Peyer's patch (tissue), 4 donors: ENCODE data around the gene OS9. TPM values are rescaled to one million over a fixed set of nuclear protein-coding genes. Genes with fewer than 3 reads are reported as not detected.
A peak's percentile ranks its signal among the peaks of the same experiment; 100 is the strongest.

Source experiments
- DNase-seq, 3 donors: peaks; one replicate each; pipeline ENCODE4 v3.0.0-alpha.2; 2017 to 2019
- H3K27ac ChIP-seq, 4 donors: fragments of 200-600 bp; sonication (generic); one replicate each; pipeline ENCODE4 v1.5.1; 2016 to 2019
- H3K27me3 ChIP-seq, 2 donors: fragments of 200-600 bp; sonication (generic); one replicate each; pipeline ENCODE4 v1.5.1; 2019
- H3K36me3 ChIP-seq, 3 donors: fragments of 200-600 bp; sonication (generic); one replicate each; pipeline ENCODE4 v1.5.1; 2016 to 2019
- H3K4me1 ChIP-seq, 4 donors: fragments of 200-600 bp; sonication (generic); one replicate each; pipeline ENCODE4 v1.5.1; 2016 to 2019
- H3K4me3 ChIP-seq, 4 donors: fragments of 200-600 bp; sonication (generic); 1 replicate in 3 of 4; 2 replicates in 1 of 4; pipeline ENCODE4 v1.5.1; 2016 to 2019; ENCODE audit warnings: mild to moderate bottlenecking in 1 of 4
- H3K9me3 ChIP-seq, 4 donors: fragments of 200-600 bp; sonication (generic); one replicate each; pipeline ENCODE4 v1.5.1; 2016 to 2019; ENCODE audit warnings: mild to moderate bottlenecking in 1 of 4
- POLR2A ChIP-seq, 2 donors: fragments of 450-650 bp; IDR thresholded peaks; one replicate each; pipeline ENCODE4 v1.5.1; 2017; ENCODE audit warnings: antibody characterized with exemption in 2 of 2, mild to moderate bottlenecking in 2 of 2, moderate library complexity in 2 of 2
- total RNA-seq, 4 donors: library from RNA; depleted of rRNA; stranded (reverse); fragments of >200 nt; gene quantifications; one replicate each; pipeline ENCODE4 v1.1.0, GENCODE V29; 2016
- TF ChIP-seq, protein P1 (sequence below), 6 experiments: fragments of 450-650 bp in 4 of 6; fragments of 200-600 bp in 2 of 6; sonication (generic) in 1 of 6; IDR thresholded peaks; one replicate each; pipeline ENCODE4 v1.5.1; 2017 to 2019; ENCODE audit warnings: antibody characterized with exemption in 6 of 6, mild to moderate bottlenecking in 3 of 6, moderate library complexity in 1 of 6

Gene OS9
- total RNA-seq, 4 donors from 2014 or later = 275 to 353 (median 292) TPM

DNA sequence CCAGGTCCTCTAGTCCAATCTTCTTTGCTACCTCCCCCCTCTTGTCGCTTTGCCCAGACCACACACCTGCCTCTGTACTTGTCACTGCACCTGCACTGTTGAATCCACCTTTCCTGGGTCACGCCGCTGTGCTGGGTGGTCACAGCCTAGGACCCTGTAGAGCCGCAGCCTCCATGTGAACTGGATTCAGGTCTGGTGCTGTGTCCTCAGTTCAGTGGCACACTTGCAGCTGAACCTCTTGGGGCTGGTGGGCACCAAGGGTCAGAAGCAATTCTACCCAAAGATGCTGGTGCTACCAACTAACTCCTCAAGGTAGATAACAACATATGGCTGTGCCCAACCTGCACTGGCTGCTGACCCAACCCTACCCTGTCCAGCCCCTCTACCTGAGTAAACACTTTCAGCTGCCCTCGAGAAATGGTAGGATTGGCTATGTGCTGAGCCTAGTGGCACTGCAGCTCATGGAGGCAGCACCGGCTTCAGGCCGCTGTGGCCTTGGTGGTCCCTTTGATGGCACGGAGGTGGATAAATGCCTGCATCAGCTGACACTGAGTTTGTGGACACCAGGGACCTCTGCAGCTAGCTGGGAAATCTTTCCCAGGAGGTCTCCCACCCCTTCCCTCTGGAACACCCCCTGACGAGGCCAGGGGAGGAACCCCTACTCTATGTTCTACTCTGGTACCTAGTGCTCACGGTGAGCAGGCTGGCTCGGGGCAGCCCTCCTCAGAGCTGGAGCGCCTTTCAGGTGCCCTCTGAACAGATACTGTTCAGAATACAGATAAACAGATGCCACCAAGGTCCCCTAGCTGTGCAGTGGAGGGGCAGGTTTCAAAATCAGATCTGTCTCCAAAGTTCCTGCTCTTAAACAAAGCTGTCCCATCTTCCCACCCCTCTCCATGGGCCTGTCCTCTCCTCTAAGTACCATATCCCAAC is 30.3 kb downstream of the OS9 start:
- no peak overlapping the region for H3K27ac ChIP-seq
- peaks cover 0 to 9% (median 0%) of the 10 kb centered on the region in 4 donors for H3K4me1 ChIP-seq
- peak in 1 of 3 donors; percentile 40 for DNase-seq
- no peak overlapping the region for H3K4me3 ChIP-seq
- no peaks in the 10 kb centered on the region for H3K9me3 ChIP-seq
- H3K27me3 ChIP-seq = peaks cover 0 to 8% of the 10 kb centered on the region in 2 donors
- TF ChIP-seq, protein P1, sequence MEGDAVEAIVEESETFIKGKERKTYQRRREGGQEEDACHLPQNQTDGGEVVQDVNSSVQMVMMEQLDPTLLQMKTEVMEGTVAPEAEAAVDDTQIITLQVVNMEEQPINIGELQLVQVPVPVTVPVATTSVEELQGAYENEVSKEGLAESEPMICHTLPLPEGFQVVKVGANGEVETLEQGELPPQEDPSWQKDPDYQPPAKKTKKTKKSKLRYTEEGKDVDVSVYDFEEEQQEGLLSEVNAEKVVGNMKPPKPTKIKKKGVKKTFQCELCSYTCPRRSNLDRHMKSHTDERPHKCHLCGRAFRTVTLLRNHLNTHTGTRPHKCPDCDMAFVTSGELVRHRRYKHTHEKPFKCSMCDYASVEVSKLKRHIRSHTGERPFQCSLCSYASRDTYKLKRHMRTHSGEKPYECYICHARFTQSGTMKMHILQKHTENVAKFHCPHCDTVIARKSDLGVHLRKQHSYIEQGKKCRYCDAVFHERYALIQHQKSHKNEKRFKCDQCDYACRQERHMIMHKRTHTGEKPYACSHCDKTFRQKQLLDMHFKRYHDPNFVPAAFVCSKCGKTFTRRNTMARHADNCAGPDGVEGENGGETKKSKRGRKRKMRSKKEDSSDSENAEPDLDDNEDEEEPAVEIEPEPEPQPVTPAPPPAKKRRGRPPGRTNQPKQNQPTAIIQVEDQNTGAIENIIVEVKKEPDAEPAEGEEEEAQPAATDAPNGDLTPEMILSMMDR (IDR thresholded peaks at IDR 0.05) = no peak
- TF ChIP-seq POLR2A (IDR thresholded peaks at IDR 0.05) = no peak
- peaks cover 0 to 27% (median 0%) of the 10 kb centered on the region in 3 donors for H3K36me3 ChIP-seq

DNA sequence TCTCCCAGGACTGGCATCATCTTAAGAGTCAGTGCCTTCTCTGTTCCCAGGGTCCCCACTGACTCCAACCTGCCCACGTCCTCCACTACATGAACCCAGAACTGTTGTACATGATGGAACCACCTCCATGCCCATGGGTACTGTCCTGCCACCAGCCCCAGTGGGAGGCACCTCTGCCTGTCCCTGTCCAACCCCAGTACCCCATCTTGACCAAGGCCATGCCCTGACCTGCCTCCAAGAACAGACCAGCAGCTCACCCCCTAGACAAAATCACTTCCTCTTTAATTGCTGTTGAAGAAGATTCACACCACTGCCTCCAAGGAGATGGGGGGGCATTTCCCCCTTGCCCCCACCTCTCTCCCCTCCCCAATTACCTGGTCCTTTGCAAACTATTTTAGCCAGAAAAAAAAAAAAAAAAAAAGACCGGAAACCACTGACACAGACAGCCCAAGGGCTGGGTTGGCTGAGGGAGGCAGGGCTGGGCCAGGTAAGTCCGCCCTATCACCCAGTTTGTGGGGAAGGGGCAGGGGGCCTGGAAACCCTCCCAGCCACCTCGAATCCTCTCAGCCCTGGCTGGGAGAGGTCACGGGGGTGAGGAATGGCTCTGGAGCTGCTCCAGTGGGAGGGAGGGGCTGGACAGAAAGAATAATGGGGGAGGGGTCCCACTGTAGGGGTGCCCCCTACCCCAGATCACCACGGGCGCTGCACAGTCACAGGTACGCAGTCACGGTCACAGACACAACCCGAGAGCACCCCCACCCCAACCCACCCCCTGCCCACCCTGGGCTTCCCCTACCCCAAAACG is 31.2 kb downstream of the OS9 start:
- TF ChIP-seq, protein P1 (IDR thresholded peaks at IDR 0.05) = no peak
- TF ChIP-seq POLR2A (IDR thresholded peaks at IDR 0.05) = no peak
- Histone ChIP-seq H3K27ac (no peak overlapping the region), H3K9me3 (no peaks in the 10 kb centered on the region)

DNA sequence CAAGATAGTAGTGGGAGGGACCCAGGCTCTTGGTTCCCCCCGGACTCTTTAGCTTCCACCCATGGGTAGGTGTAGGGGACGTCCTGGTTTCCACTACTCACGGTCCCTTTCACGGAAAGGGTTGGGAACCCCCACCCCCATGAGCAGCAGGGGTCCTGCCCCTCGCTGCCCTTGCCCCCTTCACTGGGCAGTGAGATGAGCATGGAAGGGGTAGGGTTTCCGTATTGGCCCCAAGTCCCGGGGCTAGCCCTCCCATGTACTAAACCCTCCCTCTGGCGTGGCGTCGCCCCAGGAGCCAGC is 31.9 kb downstream of the OS9 start:
- no peaks in the 10 kb centered on the region for H3K9me3 ChIP-seq
- H3K36me3 ChIP-seq = peaks cover 0 to 11% (median 0%) of the 10 kb centered on the region in 3 donors
- peaks cover 0 to 8% of the 10 kb centered on the region in 2 donors for H3K27me3 ChIP-seq
- no peak overlapping the region for H3K27ac ChIP-seq
- H3K4me1 ChIP-seq = peaks cover 0 to 9% (median 0%) of the 10 kb centered on the region in 4 donors
- peak overlapping the region; percentile 32 to 77 (median 58) for H3K4me3 ChIP-seq
- no peak for DNase-seq
- TF ChIP-seq, protein P1 (IDR thresholded peaks at IDR 0.05) = no peak
- TF ChIP-seq POLR2A (IDR thresholded peaks at IDR 0.05) = no peak

More for the DNA sequence above, 31.2 kb downstream of the OS9 start:
- peaks cover 0 to 18% (median 0%) of the 10 kb centered on the region in 3 donors for H3K36me3 ChIP-seq
- peak in 1 of 3 donors; percentile 43 for DNase-seq
- H3K4me1 ChIP-seq = peaks cover 0 to 9% (median 0%) of the 10 kb centered on the region in 4 donors
- peaks cover 0 to 8% of the 10 kb centered on the region in 2 donors for H3K27me3 ChIP-seq
- no peak overlapping the region for H3K4me3 ChIP-seq

DNA sequence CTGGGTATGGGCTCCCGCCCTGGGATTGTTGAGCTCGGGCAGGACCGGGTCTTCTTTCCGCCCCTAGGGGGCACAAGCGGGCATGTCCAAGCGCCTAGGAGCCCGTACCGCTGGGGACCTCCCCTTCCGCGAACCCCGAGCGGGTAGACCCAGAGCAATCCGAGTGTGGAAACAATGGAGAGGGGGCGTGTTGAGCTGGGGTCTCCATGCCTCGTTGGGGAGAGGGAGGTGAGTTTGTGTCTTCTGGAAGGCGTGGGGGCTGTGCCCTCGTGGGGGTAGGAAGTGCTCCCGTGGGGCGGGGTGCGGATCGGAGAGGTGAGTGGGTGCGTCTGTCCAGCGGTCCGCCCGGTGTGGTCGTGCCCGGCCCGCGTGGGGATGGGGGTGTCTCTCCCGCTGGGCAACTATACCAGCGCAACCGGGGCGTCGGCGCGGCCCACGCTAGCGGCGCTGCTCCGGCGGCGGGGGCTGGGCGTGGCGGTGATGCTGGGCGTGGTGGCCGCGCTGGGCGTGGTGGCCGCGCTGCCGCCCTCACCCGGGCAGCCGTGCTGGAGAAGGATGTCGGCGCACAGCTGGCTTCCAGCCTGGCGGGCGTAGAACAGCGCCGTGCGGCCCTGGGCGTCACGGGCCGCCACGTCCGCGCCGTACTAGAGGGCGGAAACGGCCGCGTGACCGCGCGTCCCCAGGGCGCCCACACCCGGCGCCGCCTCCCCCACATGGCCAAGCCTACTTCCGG is 32.4 kb downstream of the OS9 start:
- Histone ChIP-seq H3K36me3 (peaks cover 0 to 6% (median 0%) of the 10 kb centered on the region in 3 donors), H3K4me1 (peaks cover 0 to 9% (median 0%) of the 10 kb centered on the region in 4 donors), H3K27me3 (peaks cover 0 to 8% of the 10 kb centered on the region in 2 donors), H3K4me3 (peak overlapping the region; percentile 32 to 77 (median 58)), H3K9me3 (no peaks in the 10 kb centered on the region), H3K27ac (peak overlapping the region in 3 of 4 donors; percentile 40 to 69 (median 53))
- TF ChIP-seq POLR2A (IDR thresholded peaks at IDR 0.05) = no peak
- TF ChIP-seq, protein P1 (IDR thresholded peaks at IDR 0.05) = peak in 5 of 6 experiments; percentile 6 to 65 (median 59)
- peak; percentile 27 to 86 (median 84) for DNase-seq
